SK-N-SH (cell line): ENCODE measurements around the gene SLC22A23. TPM values are rescaled to one million over a fixed set of nuclear protein-coding genes. Genes with fewer than 3 reads are reported as not detected.

ENCODE experiments used
- CTCF ChIA-PET: fragments of 300-600, 350-600 bp; formaldehyde crosslinking; extraction: SDS; loops from one replicate; lab custom pipeline; 2021; lab: Yijun Ruan, JAX
- POLR2A ChIA-PET: fragments of 350-600 bp; sonication (Branson Sonifier 250); formaldehyde crosslinking; extraction: SDS; loops from one replicate; lab custom pipeline; 2020; ENCODE audit warnings: antibody characterized with exemption, inconsistent platforms; lab: Yijun Ruan, JAX
- DNase-seq: peaks from one replicate; pipeline ENCODE4 v3.0.0; 2012
- H2AFZ ChIP-seq: fragments of 200-600 bp; sonication (generic); 2 replicates; pipeline ENCODE4 v1.8.1; 2016; ENCODE audit warnings: antibody characterized with exemption, mild to moderate bottlenecking, low read depth
- H3F3A ChIP-seq: fragments of 200-600 bp; sonication (generic); replicated peaks from 2 replicates; pipeline ENCODE3; 2016; ENCODE audit warnings: antibody characterized with exemption, mild to moderate bottlenecking; ENCODE audit not compliant: insufficient read depth
- H3K27ac ChIP-seq, 2 experiments: fragments of 200-500 bp in 1 of 2; fragments of 200-600 bp in 1 of 2; sonication (Bioruptor generic) in 1 of 2; sonication (generic), shearing (Covaris generic) in 1 of 2; 2 replicates each; pipeline versions ENCODE4 v1.5.1 to v1.6.1; 2014 to 2016; ENCODE audit warnings: low read depth in 2 of 2, inconsistent platforms in 1 of 2, low read length in 1 of 2, mild to moderate bottlenecking in 1 of 2, mixed read lengths in 1 of 2
- H3K27me3 ChIP-seq: fragments of 200-600 bp; sonication (generic), shearing (Covaris generic); 2 replicates; pipeline ENCODE4 v1.6.1; 2016; ENCODE audit warnings: mixed run types; ENCODE audit not compliant: insufficient read depth
- H3K36me3 ChIP-seq, 2 experiments: fragments of 200-500 bp in 1 of 2; fragments of 200-600 bp in 1 of 2; sonication (Bioruptor generic) in 1 of 2; sonication (generic) in 1 of 2; replicated peaks in 1 of 2; 2 replicates each; pipeline versions ENCODE3 to v1.5.1; 2014 to 2016; ENCODE audit warnings: low read length in 1 of 2, mild to moderate bottlenecking in 1 of 2; ENCODE audit not compliant: insufficient read depth in 2 of 2, control insufficient read depth in 1 of 2
- H3K4me1 ChIP-seq, 2 experiments: fragments of 200-500 bp in 1 of 2; fragments of 200-600 bp in 1 of 2; sonication (Bioruptor generic) in 1 of 2; sonication (generic), shearing (Covaris generic) in 1 of 2; 2 replicates each; pipeline versions ENCODE4 v1.5.1 to v1.6.1; 2014 to 2016; ENCODE audit warnings: low read depth in 1 of 2, low read length in 1 of 2, mixed run types in 1 of 2; ENCODE audit not compliant: insufficient read depth in 2 of 2, control insufficient read depth in 1 of 2
- H3K4me2 ChIP-seq: fragments of 200-600 bp; sonication (generic), shearing (Covaris generic); 2 replicates; pipeline ENCODE4 v1.6.1; 2017; ENCODE audit warnings: mixed run types
- H3K4me3 ChIP-seq, 2 experiments: fragments of 200-500 bp in 1 of 2; fragments of 200-600 bp in 1 of 2; sonication (Bioruptor generic) in 1 of 2; sonication (generic), shearing (Covaris generic) in 1 of 2; 2 replicates each; pipeline versions ENCODE4 v1.5.1 to v1.8.1; 2014 to 2016; ENCODE audit warnings: low read depth in 2 of 2, inconsistent platforms in 1 of 2, low read length in 1 of 2, mild to moderate bottlenecking in 1 of 2, mixed read lengths in 1 of 2, moderate library complexity in 1 of 2
- H3K79me2 ChIP-seq: fragments of 200-600 bp; sonication (generic); 2 replicates; pipeline ENCODE4 v1.8.1; 2017; ENCODE audit warnings: mild to moderate bottlenecking; ENCODE audit not compliant: insufficient read depth
- H3K9ac ChIP-seq: fragments of 200-600 bp; sonication (generic); 2 replicates; pipeline ENCODE4 v1.6.1; 2017; ENCODE audit warnings: mixed run types
- H3K9me2 ChIP-seq: fragments of 200-600 bp; sonication (generic); 2 replicates; pipeline ENCODE4 v1.6.1; 2017; ENCODE audit warnings: mixed run types
- H3K9me3 ChIP-seq: fragments of 200-600 bp; sonication (generic); 2 replicates; pipeline ENCODE4 v1.6.1; 2017; ENCODE audit warnings: mixed run types, mild to moderate bottlenecking, moderate library complexity
- H4K20me1 ChIP-seq: fragments of 200-600 bp; sonication (generic); 2 replicates; pipeline ENCODE4 v1.6.1; 2017; ENCODE audit warnings: mild to moderate bottlenecking, mixed run types; ENCODE audit not compliant: insufficient read depth
- CHD2 ChIP-seq: fragments of 150-350 bp; IDR thresholded peaks from 2 replicates; pipeline ENCODE4 v1.6.1; 2018; ENCODE audit warnings: low read length; ENCODE audit not compliant: partially characterized antibody
- CTCF ChIP-seq: fragments of 200-600 bp; sonication (generic); IDR thresholded peaks from 2 replicates; pipeline ENCODE4 v1.6.1; 2017; ENCODE audit warnings: antibody characterized with exemption, mild to moderate bottlenecking, moderate library complexity
- ELF1 ChIP-seq: IDR thresholded peaks from 2 replicates; pipeline ENCODE4 v1.4.0; 2012
- EZH2phosphoT487 ChIP-seq: fragments of 200-600 bp; sonication (generic); IDR thresholded peaks from 2 replicates; pipeline ENCODE4 v1.6.1; 2017; ENCODE audit warnings: low read depth, mixed run types, mild to moderate bottlenecking, antibody characterized with exemption, moderate library complexity, borderline replicate concordance
- FOSL2 ChIP-seq: IDR thresholded peaks from 2 replicates; pipeline ENCODE4 v1.4.0; 2012; ENCODE audit warnings: low read depth, mild to moderate bottlenecking, moderate library complexity, borderline replicate concordance
- FOXJ3 ChIP-seq: sonication (generic); formaldehyde crosslinking; IDR thresholded peaks from 2 replicates; pipeline ENCODE4 v1.5.1; 2020; ENCODE audit warnings: mild to moderate bottlenecking, missing genetic modification reagents
- GABPA ChIP-seq: IDR thresholded peaks from 2 replicates; pipeline ENCODE4 v1.4.0; 2012; ENCODE audit warnings: low read depth, mild to moderate bottlenecking
- IRF3 ChIP-seq: fragments of 150-350 bp; IDR thresholded peaks from 2 replicates; pipeline ENCODE4 v1.6.1; 2016; ENCODE audit warnings: mild to moderate bottlenecking, low read depth, low read length
- MAX ChIP-seq: IDR thresholded peaks from 2 replicates; pipeline ENCODE4 v1.4.0; 2012; ENCODE audit warnings: low read depth
- MEF2A ChIP-seq: IDR thresholded peaks from 2 replicates; pipeline ENCODE4 v1.4.0; 2012; ENCODE audit warnings: low read depth, borderline replicate concordance
- MXI1 ChIP-seq: IDR thresholded peaks from 2 replicates; pipeline ENCODE4 v1.6.1; 2012; ENCODE audit warnings: mild to moderate bottlenecking, low read depth, low read length, improper control_type of control experiment
- NFIC ChIP-seq: IDR thresholded peaks from 2 replicates; pipeline ENCODE4 v1.4.0; 2012; ENCODE audit warnings: borderline replicate concordance
- PBX3 ChIP-seq: IDR thresholded peaks from 2 replicates; pipeline ENCODE4; 2012
- POLR2AphosphoS5 ChIP-seq: IDR thresholded peaks from 2 replicates; pipeline ENCODE4 v1.6.1; 2012; ENCODE audit warnings: low read depth, low read length
- RCOR1 ChIP-seq: fragments of 150-350 bp; IDR thresholded peaks from 2 replicates; pipeline ENCODE4 v1.6.1; 2017; ENCODE audit warnings: antibody characterized with exemption, low read length
- REST ChIP-seq: IDR thresholded peaks from 2 replicates; pipeline ENCODE4 v1.6.1; 2012; ENCODE audit warnings: mild to moderate bottlenecking, low read depth, low read length, moderate library complexity
- RXRA ChIP-seq: IDR thresholded peaks from 2 replicates; pipeline ENCODE4 v1.4.0; 2012; ENCODE audit warnings: low read depth, mild to moderate bottlenecking, borderline replicate concordance
- TAF1 ChIP-seq: IDR thresholded peaks from 2 replicates; pipeline ENCODE4 v1.6.1; 2012; ENCODE audit warnings: low read depth, mild to moderate bottlenecking, low read length, moderate library complexity, borderline replicate concordance
- TCF12 ChIP-seq: IDR thresholded peaks from 2 replicates; pipeline ENCODE4 v1.4.0; 2012
- USF1 ChIP-seq: IDR thresholded peaks from 2 replicates; pipeline ENCODE4 v1.4.0; 2012; ENCODE audit warnings: low read depth, borderline replicate concordance
- WGBS: methylation state at CpG from one replicate; pipeline ENCODE4 v1.1.6; 2017; ENCODE audit warnings: low lambda C conversion rate; 5-methylcytosine and 5-hydroxymethylcytosine counted together
- polyA plus RNA-seq, 3 experiments: library from polyadenylated mRNA; depleted of rRNA; stranded (reverse); fragments of >200 nt; gene quantifications; 2 replicates each; pipeline ENCODE4 v1.2.3, GENCODE V29; 2012

The SLC22A23 gene
- polyA plus RNA-seq, 1 of the 3 experiments (the other 2 are of a cell fraction) = not detected

- Histone ChIP-seq H3K9me2 (no peaks in the 10 kb centered on the region), H3K27me3 (no peaks in the 10 kb centered on the region), H4K20me1 (no peaks in the 10 kb centered on the region), H3K4me1 (peaks cover 15 to 18% of the 10 kb centered on the region in 2 experiments)
- 94% methylated on average over 3 of the region's 3 CpGs for WGBS
- TF ChIP-seq NFIC (no peak), RCOR1 (no peak), USF1 (no peak), FOSL2 (no peak), FOXJ3 (CRISPR knock-in tag) (no peak), REST (no peak), MXI1 (no peak), CTCF (no peak), PBX3 (no peak), TAF1 (no peak), EZH2phosphoT487 (no peak), MEF2A (no peak), GABPA (no peak), CHD2 (no peak), POLR2AphosphoS5 (no peak), TCF12 (no peak), ELF1 (no peak), MAX (no peak), RXRA (no peak), IRF3 (no peak)
- TF ChIP-seq, all 33 proteins: peak for 0
- H3K4me2 ChIP-seq = no peak overlapping the region
- no peaks in the 10 kb centered on the region for H3K79me2 ChIP-seq
- H3K36me3 ChIP-seq = no peaks in the 10 kb centered on the region
- H3F3A ChIP-seq = peaks cover 16% of the 10 kb centered on the region
- no peak overlapping the region for H3K4me3 ChIP-seq
- H3K9ac ChIP-seq = no peak overlapping the region
- no peak for DNase-seq
- no peaks in the 10 kb centered on the region for H3K9me3 ChIP-seq
- CTCF ChIA-PET = interaction anchor here (0.9 to 5.8 kb wide), 8 partner anchors 10 to 130 kb away, joined by 3 to 48 read pairs (median 4); partner anchors contain the start of genes BPHL and PSMG4
- POLR2A ChIA-PET = interaction anchor here (6.5 kb wide), 1 partner anchor 20 kb away, joined by 88 read pairs; no protein-coding TSS in a partner anchor
- H2AFZ ChIP-seq = no peak overlapping the region
- H3K27ac ChIP-seq = no peak overlapping the region
These were observed 207.0 kb downstream of the SLC22A23 start for GRCh38 chr6:3249821-3250220.
